Epidermal melanocyte (primary cell): Measurements from ENCODE around the gene ELP1.
"Not testable (repeated sequence)": the region's sequence is repeated elsewhere in the genome, so short reads cannot be mapped to it uniquely, and the experiment has no call there.

Experiments used
- DNase-seq: peaks from one replicate; pipeline ENCODE4 v3.0.0; 2011; ENCODE audit warnings: low spot score; ENCODE audit not compliant: insufficient read length

Gene ELP1

GRCh38 chr9:108933718-108934322, at the start of gene ELP1:
Gene ELP1 (minus strand): TSS chr9:108934124. CDS start chr9:108931146, 2,978 bp downstream.
- DNase-seq, result peak; percentile 77

- DNase-seq, result no peak
Observed at GRCh38 chr9:108980893-108981292, 47.0 kb upstream of the ELP1 start.

- no peak for DNase-seq
Observed at GRCh38 chr9:108978205-108978604, 44.3 kb upstream of the ELP1 start.

- DNase-seq, result no peak
Observed at GRCh38 chr9:108973895-108974294, 40.0 kb upstream of the ELP1 start.

GRCh38 chr9:108972626-108973209, 38.8 kb upstream of the ELP1 start:
- DNase-seq, result peak; percentile 33

- no peak for DNase-seq
Observed at GRCh38 chr9:108972186-108972585, 38.3 kb upstream of the ELP1 start.

GRCh38 chr9:108971392-108971791, 37.5 kb upstream of the ELP1 start:
- not testable (repeated sequence) for DNase-seq

- no peak for DNase-seq
Observed at GRCh38 chr9:108967916-108968315, 34.0 kb upstream of the ELP1 start.

GRCh38 chr9:108963459-108964143, 29.7 kb upstream of the ELP1 start:
- no peak for DNase-seq

GRCh38 chr9:108961151-108961550, 27.2 kb upstream of the ELP1 start:
- no peak for DNase-seq

- no peak for DNase-seq
Observed at GRCh38 chr9:108960331-108960730, 26.4 kb upstream of the ELP1 start.

GRCh38 chr9:108956631-108957026, 22.7 kb upstream of the ELP1 start:
- DNase-seq, result no peak

GRCh38 chr9:108956022-108956630, 22.2 kb upstream of the ELP1 start:
- DNase-seq, result no peak

- DNase-seq, result peak; percentile 40
Observed at GRCh38 chr9:108953983-108954574, 20.2 kb upstream of the ELP1 start.

GRCh38 chr9:108951578-108951977, 17.7 kb upstream of the ELP1 start:
- no peak for DNase-seq

- DNase-seq, result no peak
Observed at GRCh38 chr9:108950168-108950567, 16.2 kb upstream of the ELP1 start.

GRCh38 chr9:108939975-108940374, 6.1 kb upstream of the ELP1 start:
- DNase-seq, result no peak

- no peak for DNase-seq
Observed at GRCh38 chr9:108937561-108938305, 3.8 kb upstream of the ELP1 start.

- peak; percentile 79 for DNase-seq
Observed at GRCh38 chr9:108934323-108934893, 484 bp upstream of the ELP1 start, which contains the start of gene ABITRAM. Gene ABITRAM (plus strand): TSS chr9:108934400. CDS start chr9:108934487, 87 bp downstream.

- DNase-seq, result no peak
Observed at GRCh38 chr9:108933231-108933717, 650 bp downstream of the ELP1 start.

GRCh38 chr9:108928386-108928785, 5.5 kb downstream of the ELP1 start:
- DNase-seq, result no peak
